DMS153 treated with DMSO at 0.1 percent for 48 hours (cell line): ENCODE data around the gene C3.
"Not testable (repeated sequence)": the region's sequence is repeated elsewhere in the genome, so short reads cannot be mapped to it uniquely, and the experiment has no call there.

Experiments
- DNase-seq: peaks from one replicate; lab custom pipeline; 2025; ENCODE audit not compliant: unreplicated experiment; lab: John Stamatoyannopoulos, UW

C3 gene

DNA sequence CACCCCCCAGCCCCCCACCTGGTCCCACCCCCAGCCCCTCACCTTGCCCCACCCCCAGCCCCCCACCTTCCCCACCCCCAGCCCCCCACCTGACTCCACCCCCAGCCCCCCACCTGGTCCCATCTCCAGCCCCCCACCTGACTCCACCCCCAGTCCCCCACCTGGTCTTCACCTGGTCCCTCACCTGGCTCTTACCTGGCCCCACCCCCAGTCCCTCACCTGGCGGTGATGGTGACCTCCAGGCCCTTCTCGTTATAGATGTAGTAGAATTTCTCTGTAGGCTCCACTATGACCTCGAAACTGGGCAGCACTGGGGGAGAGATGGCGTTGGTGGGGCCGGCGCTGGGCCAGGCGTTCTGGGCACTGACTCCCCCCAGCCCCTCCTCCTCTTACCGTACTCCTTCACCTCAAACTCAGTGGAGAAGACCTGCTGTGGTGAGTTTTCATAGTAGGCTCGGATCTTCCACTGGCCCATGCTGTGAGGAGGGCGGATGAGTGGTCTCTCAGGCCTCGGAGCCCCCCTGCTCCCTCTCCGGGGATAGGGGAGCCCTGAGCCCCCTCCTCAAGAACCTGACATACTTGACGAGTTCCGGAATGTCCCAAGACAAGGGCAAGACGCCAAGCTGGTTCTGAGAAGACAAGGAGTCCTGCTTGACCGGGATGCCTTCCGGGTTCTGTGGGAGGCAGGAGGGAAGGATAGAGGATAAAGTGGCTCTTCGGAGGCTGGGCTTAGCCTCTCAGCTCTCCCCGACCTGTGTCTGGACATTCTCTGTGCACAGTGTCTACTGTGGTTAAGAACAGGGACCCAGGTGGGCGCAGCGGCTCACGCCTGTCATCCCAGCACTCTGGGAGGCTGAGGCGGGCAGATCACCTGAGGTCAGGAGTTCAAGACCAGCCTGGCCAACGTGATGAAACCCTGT lies 6.4 kb downstream of the C3 start:
- no peak for DNase-seq

DNA sequence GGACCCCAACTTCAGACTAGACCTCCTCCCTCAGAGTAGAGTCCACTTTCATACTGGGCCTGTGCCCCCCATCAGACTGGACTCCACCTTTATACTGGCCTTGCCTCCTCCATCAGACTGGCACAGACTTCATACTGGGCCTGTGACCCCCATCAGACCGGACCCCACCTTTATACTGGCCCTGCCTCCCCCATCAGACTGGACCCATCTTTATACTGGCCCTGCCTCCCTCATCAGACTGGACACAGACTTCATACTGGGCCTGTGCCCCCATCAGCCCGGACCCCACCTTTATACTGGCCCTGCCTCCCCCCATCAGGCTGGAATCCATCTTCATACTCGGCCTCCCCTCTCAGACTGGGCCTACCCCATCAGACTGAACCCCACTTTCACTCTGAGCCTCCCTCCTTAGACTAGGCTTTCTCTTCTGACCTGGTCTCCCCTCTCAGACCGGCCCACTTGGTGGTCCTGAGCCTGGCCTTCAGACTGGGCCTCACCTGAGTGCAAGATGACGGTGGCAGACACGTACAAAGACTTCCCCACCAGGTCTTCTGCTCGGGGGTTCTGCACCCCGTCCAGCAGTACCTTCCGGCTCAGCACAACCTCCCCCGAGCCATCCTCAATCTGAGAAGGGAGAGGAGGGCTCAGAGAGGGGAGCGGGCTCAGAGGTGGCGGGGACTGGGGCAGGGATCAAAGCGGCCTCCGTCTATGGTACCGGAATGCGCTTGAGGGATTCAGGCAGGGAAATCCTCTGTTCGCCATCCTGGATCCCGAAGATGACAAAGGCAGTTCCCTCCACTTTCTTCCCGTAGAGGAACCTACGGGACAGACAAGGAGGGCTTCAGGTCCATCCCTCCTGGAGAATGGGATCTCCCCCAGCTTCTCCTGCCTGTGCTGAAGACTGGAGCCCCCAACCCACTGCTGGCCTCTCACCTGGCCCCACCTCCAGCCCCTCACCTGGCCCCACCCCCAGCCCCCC lies 7.5 kb downstream of the C3 start:
- DNase-seq: no peak

DNA sequence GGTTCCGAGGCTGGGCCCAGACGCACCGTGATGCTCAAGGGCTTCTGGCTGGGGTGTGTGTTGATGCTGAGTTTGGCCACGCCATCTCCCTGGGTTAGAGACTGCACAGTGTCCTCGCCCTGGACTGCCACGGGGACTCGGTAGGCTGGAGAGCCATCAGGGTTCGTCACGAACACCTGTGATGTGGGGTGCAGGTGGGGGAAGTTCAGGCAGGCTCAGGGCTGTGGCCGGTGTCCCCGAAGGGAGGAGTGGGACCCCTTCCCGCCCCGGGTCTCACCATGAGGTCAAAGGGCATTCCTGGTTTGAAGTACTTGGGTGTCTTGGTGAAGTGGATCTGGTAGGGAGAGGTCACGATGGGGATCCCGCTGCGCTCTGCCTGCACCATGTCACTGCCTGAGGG lies 8.2 kb downstream of the C3 start:
- no peak for DNase-seq

DNA sequence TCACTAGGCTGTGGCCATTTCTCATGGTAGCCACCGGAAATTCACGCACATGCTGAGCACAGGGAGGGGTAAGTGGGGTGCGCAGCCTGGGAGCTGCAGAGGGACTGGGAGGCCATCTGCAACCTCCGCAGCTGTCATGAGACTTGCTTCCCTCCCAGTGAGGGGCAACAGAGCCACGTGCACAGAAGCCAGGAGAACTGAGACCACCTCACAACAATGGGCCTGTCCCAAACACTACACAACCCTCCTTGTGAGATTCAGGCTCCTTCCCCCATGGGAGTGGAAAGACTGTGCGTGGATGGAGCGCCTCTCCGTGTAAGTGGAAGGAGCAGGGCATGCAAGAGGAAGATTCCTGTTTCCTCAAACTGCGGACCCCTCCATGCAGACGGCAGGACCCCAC lies 8.8 kb downstream of the C3 start:
- no peak for DNase-seq

DNA sequence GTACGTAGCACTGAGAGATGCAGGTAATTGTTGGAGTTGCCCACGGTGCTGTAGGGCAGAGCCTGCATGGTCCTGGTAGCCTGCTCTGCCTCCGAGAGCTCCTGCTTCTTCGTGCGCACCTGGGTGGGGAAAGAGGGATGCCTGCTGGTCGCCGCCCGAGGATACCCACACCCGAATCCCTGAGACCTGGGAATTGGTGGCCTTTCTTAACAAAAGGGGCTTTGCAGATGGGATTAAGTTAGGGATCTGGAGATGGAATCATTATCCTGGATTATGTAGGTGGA lies 9.4 kb downstream of the C3 start:
- no peak for DNase-seq

DNA sequence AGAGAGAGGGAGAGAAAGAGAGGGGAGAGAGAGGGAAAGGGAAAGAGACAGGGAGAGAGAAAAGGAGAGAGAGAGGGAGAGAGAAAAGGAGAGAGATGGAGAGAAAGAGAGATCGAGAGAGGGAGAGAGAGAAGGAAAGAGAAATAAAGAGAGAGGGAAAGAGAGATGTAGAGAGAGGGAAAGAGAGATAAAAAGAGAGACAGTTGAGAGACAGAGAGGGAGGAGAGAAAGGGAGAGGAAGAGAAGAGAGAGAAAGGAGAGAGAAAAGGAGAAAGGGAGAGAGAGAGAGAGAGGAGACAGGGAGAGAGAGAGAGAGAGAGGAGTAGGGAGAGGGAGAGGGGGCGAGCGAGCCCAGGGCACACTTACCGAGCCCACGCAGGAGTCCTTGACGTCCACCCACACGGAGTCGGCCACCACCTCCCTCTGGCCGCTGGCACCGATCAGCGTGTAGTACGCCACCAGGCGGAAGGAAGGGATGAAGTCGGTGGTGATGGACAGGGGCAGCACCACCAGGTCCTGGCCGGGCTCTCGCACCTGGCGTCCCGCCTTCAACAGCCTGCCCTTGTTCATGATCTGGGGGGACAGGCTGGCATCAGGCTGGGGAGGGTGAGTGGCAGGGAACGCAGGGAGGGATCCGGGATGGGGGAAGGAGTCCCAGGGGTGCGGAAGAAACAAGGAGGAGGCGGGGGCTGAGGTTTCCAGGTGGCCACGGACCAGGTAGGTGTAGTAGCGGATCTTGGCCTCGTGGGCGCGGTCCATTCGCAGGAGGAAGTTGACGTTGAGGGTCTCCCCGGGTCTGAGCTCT lies 10.0 kb downstream of the C3 start:
- no peak for DNase-seq

DNA sequence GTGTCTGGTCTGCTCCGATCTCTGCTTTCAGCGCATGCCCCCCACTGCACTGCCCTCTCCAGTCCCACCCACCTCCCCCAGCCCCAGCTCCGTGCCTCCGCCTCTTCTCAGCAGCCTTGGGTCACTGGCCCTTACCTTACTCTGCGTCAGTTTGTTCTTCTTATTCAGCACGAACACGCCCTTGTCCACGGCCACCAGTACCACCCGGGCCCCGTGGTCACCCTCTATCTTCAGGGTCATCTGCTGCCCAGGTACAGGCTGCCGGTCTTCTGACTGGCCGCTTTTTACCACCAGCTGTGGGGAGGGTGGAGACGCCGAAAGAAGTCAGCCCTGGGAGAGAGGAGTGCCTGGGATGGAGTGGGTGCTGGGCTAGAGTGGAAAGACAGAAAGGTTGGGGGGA lies 10.9 kb downstream of the C3 start:
- DNase-seq: no peak

DNA sequence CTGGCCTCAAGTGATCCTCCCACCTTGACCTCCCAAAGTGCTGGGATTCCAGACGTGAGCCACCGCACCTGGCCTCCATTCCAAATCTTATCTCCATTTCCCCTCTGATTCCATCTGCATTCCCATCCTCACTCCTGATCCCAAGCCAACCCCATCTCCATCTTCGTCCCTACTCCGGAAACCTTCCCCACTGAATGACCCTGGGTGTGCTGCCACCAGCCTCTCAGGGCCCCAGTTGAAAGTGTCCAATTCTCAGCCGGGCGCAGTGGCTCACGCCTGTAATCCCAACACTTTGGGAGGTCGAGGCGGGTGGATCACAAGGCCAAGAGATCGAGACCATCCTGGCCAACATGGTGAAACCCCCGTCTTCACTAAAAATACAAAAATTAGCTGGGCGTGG lies 11.5 kb downstream of the C3 start:
- DNase-seq: not testable (repeated sequence)

DNA sequence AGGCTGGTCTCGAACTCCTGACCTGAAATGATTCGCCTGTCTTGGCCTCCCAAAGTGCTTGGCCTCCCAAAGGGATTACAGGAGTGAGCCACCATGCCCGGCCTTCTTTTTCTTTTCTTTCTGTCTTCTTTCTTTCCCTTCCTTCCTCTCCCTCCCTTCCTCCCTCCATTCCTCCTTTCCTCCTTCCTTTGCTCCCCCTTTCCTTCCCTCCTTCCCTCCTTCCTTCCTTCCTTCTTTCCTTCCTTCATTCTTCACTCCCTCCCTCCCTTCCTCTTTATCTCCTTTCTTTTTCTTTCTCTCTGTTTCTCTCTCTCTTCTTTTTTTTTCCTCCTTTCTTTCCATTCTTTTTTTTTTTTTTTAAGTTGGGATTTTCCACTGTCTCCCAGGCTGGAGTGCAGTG lies 12.1 kb downstream of the C3 start:
- no peak for DNase-seq

DNA sequence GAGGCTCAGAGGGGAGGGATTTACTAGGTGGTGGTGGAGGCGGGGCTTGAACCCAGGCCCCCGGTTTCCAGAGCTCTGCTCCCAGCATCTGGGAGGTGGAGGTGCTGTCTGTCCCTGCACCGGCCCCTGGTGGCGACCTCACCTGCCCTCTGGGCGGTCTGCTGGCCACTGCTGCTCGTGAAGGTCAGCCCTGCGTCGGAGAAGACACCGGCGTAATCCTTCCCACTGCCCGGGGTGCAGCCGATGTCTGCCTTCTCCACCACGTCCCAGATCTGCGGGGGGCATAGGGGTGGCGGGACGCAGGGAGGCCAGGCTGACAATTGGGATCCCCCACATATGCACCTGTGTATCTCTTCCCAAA lies 12.8 kb downstream of the C3 start:
- no peak for DNase-seq

DNA sequence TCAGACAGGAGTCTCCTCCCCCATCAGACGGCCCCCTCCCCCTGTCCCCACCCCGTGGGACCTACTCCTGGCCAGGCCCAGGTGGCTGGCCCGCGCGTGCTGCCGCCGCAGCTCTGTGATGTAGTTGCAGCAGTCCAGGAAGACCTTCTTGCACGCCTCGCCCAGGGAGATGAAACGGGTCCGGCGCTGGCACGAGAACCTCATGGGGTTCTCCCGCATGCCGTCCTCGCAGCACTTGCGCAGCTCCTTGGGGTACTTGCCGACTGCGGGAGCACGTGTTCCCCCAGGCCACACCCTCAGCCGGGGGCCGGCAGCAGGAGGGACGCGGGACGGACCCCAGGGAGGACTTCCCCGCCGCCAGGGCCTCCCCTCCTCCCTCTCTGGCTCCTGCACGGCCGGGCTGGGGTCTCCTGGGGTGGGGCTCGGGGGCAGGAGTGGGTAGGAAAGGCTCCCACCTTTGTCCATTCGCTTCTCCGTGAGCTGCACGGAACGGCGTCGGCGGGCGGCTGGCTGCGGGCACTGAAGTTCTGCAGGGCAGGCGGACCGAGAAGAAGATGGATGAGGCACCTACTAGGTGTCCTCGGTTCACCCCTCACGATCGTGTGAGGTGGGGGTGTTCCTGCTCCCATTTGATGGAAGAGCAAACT lies 13.3 kb downstream of the C3 start:
- DNase-seq: no peak

DNA sequence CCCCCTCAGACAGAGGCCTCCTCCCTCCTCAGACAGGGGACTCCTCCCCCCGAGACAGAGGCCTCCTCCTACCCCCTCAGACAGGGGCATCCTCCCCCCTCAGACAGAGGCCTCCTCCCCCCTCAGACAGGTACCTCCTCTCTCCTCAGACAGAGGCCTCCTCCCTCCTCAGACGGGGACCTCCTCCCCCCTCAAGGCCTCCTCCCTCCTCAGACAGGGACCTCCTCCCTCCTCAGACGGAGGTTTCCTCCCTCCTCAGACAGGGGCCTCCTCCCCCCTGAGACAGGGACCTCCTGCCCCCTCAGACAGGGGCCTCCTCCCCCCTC lies 13.9 kb downstream of the C3 start:
- no peak for DNase-seq

DNA sequence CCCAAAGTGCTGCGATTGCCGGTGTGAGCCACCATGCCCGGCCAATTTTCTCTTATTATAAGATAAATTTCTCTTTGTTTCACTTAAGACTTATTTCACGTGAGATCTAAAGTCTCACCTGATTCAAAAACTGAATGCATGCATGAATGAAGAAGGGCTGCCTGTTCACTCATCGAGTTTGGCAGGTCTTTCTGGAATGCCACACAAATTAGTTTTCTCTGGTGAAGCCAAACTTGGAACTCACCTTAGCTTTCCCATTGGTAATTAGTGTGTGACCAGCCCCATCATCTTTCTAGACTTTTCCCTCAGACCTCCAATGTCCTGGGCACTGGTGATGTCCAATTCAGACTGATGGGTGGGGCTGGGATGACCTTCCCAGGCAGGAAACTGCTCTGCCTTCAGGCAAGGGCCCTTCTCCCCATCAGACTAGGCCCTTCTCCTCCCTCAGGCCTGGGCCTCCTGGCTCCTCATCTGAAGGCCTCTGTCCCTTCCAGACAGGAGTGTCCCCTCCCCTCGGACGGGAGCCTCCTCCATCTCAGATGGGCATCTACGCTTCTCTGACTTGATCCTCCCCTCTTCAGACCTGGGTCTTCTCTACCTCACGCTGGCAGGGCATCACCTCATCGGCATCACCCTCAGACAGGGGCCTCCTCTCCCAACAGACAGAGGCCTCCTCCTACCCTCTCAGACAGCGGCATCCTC lies 14.4 kb downstream of the C3 start:
- DNase-seq: no peak

DNA sequence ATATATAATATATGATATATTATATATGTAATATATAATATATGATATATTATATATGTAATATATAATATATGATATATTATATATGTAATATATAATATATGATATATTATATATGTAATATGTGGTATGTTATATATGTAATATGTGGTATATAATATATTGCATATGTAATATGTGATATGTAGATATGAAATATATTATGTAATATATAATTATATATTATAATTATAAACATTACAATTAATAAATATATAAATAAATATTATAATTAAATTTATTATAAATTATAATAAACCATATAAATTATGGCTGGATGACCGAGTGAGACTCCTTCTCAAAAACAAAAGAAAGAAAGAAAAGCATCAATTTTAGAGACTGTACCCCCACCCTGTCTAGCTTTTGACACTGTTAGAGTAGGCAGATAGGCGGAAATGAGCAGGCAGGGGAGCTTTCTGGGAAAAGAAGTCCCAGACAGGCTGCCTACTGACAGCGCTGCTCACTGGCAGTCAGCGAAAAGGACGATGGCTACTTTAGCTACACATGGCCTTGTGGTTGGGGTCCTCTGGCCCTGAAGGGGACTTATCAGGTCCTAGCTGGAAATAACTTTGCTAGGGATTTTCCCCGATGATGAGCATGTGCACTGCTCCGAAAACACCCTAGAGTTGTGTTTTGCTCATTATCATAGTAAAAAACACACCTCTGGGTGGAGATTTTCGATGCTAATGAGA lies 19.7 kb downstream of the C3 start:
- DNase-seq: no peak

DNA sequence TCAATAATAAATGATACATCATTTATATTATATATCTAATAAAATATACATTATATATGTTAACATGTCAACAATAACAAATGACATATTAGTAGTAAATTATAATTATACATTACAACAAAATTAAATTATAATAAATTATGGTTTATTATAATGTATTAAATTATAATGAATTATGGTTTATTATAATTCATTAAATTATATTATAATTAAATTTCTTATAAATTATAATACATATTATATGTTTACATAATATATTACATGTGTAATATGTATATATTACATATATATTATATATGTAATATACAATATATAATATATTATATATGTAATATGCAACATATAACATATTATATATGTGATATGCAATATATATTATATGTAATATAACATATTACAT lies 20.5 kb downstream of the C3 start:
- no peak for DNase-seq

DNA sequence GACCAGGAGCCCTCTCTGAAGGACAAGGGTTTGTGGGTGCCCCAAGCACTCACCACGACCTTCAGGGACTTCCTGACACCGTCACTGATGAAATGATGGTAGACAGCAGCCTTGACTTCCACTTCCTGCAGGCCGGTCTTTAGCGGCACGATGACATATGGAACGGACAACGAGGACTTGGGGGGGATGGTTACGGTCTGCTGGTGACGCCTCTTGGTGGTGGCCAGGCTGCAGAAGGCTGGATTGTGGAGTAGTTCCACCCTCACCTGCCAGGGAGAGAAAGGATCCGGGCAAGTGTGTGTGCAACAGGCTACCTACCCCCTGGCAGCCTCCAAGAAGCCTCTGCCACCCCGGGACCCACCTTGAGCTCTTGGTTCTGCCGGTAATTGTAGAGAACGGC lies 23.2 kb downstream of the C3 start:
- DNase-seq: no peak

DNA sequence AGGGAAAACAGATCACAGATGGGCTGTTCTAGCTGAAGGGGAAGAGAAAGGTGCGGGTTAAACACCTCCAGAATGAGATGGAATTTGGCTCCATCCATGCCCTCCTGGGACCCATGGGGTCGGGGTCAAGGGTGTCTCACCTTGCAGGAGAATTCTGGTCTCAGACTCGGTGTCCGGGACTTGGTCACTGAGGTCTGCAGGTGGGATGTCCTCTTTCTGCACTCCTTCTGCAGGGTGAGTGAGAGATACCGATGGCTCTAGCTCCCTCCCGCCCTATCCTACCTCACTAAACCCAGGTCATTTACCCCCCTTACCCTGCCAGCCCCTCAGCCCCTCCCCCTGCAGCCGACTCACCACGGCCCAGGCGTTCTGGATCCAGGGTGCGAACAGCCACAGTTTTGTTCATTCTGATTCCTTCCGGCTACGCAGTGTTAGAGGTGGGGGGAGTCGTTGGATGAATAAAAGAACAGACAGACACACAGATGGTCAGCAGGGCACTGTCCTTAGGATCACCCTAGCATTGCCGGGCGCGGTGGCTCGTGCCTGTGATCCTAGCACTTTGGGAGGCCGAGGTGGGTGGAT lies 24.1 kb downstream of the C3 start:
- no peak for DNase-seq

DNA sequence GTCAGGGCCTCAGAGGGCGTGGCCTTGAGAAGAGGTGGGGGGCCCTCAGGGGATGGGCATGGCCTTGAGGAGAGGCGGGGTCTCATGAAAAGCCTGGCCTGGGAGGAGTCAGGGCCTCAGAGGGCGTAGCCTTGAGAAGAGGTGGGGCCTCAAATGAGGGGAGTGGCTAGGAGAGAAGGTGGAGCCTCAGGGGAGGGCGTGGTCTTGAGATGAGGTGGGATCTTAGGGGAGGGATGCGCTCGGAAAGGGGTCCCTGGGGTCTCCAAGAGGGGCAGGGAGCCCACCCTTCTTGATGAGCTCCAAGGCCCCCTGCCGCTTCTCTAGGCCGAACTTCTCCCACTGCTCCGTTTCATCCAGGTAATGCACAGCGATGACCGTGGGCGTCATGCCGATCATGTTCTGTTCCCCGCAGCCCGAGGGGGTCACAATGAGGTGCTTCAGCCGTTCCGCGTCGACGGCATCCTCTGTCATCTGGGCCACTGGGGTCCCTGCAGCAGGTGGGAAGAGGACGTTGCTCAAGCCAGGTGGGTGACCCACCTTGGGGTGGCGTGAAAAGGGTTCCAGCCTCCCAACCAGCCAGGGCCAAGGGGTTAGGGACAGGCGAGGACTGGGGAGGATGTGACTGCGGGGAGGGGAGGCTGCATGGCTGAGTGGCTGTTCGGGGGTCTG lies 26.2 kb downstream of the C3 start:
- no peak for DNase-seq

DNA sequence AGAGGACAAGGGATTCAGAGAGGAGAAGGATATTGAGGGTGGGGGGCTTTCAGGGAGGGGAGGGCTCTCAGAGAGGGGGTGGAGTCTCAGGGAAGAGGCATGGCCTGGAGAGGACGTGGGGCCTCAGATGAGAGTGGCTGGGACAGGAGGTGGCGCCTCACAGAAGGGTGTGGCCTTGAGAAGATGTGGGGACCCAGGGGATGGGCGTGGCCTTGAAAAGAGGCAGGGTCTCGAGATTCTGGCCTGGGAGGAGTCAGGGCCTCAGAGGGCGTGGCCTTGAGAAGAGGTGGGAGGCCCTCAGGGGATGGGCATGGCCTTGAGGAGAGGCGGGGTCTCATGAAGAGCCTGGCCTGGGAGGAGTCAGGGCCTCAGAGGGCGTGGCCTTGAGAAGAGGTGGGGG lies 26.8 kb downstream of the C3 start:
- no peak for DNase-seq
